HCT116 (cell line): ENCODE data around the gene PKHD1.

Experiments used
- ATF3 ChIP-seq: IDR thresholded peaks from 2 replicates; pipeline ENCODE4 v1.6.1; 2012
- CTCF ChIP-seq, 3 experiments: fragments of 200-600 bp in 1 of 3; sonication (generic) in 1 of 3; IDR thresholded peaks in 2 of 3; conservative IDR thresholded peaks in 1 of 3; 2 replicates each; pipeline ENCODE4 v1.5.1; 2012 to 2017; ENCODE audit warnings: low read depth in 2 of 3, low read length in 2 of 3, antibody characterized with exemption in 1 of 3, borderline replicate concordance in 1 of 3, control low read depth in 1 of 3, mild to moderate bottlenecking in 1 of 3, mixed read lengths in 1 of 3, mixed run types in 1 of 3, moderate library complexity in 1 of 3; ENCODE audit not compliant: insufficient read depth in 1 of 3
- EGR1 ChIP-seq: IDR thresholded peaks from 2 replicates; pipeline ENCODE4 v1.6.1; 2012; ENCODE audit warnings: low read depth
- ELF1 ChIP-seq: IDR thresholded peaks from 2 replicates; pipeline ENCODE4 v1.6.1; 2012; ENCODE audit warnings: low read depth, borderline replicate concordance
- EZH2 ChIP-seq: fragments of 200-600 bp; sonication (generic); IDR thresholded peaks from 2 replicates; pipeline ENCODE4 v1.6.1; 2017; ENCODE audit warnings: antibody characterized with exemption, mixed run types
- POLR2A ChIP-seq: IDR thresholded peaks from 2 replicates; pipeline ENCODE4 v1.7.0; 2011; ENCODE audit warnings: borderline replicate concordance; ENCODE audit not compliant: insufficient read depth, insufficient read length; ENCODE audit errors: extremely low read depth
- POLR2AphosphoS5 ChIP-seq: IDR thresholded peaks from 2 replicates; pipeline ENCODE4 v1.6.1; 2011; ENCODE audit warnings: mild to moderate bottlenecking, low read depth, low read length, moderate library complexity
- RAD21 ChIP-seq: IDR thresholded peaks from 2 replicates; pipeline ENCODE4 v1.6.1; 2012; ENCODE audit warnings: low read depth, mild to moderate bottlenecking
- REST ChIP-seq: IDR thresholded peaks from 2 replicates; pipeline ENCODE4 v1.6.1; 2012; ENCODE audit warnings: low read depth
- YY1 ChIP-seq: IDR thresholded peaks from 2 replicates; pipeline ENCODE4 v1.6.1; 2011; ENCODE audit warnings: low read length, low read depth, moderate library complexity, mild to moderate bottlenecking; ENCODE audit not compliant: insufficient replicate concordance; ENCODE audit errors: extremely low read depth
- ZNF274 ChIP-seq: fragments of 200-500 bp; sonication (Bioruptor generic); IDR thresholded peaks from 2 replicates; pipeline ENCODE4 v1.6.1; 2014; ENCODE audit warnings: mild to moderate bottlenecking, low read depth, low read length, inconsistent platforms

GRCh38 chr6:51932956-51933355 lies 154.5 kb downstream of the PKHD1 start:
- no peak for TF ChIP-seq EZH2
- TF ChIP-seq CTCF (IDR thresholded peaks at IDR 0.05 in 2 of 3, conservative IDR thresholded peaks at IDR 0.05 in 1 of 3; ENCODE audit: borderline replicate concordance in 1 of 3, insufficient read depth in 1 of 3, low read depth in 2 of 3, low read length in 2 of 3), result no peak
- no peak for TF ChIP-seq ATF3
- TF ChIP-seq RAD21, result no peak
- TF ChIP-seq POLR2AphosphoS5, result no peak
- no peak for TF ChIP-seq YY1
- TF ChIP-seq ELF1, result no peak
- TF ChIP-seq REST, result no peak
- no peak for TF ChIP-seq EGR1
- no peak for TF ChIP-seq ZNF274
- TF ChIP-seq POLR2A, result no peak
